MV-4-11 (cell line): ENCODE measurements around the gene ILKAP.

Experiments
- DNase-seq: peaks from one replicate; lab custom pipeline; 2025; lab: John Stamatoyannopoulos, UW

Gene ILKAP

GRCh38 chr2:238163481-238164198 lies 39.9 kb downstream of the ILKAP start:
- no peak for DNase-seq

- no peak for DNase-seq
Observed at GRCh38 chr2:238162846-238163441, 40.6 kb downstream of the ILKAP start.

GRCh38 chr2:238162251-238162845 lies 41.1 kb downstream of the ILKAP start:
- DNase-seq: no peak

GRCh38 chr2:238161291-238162051 lies 42.0 kb downstream of the ILKAP start:
- no peak for DNase-seq

GRCh38 chr2:238160206-238161129 lies 43.0 kb downstream of the ILKAP start:
- DNase-seq: peak; percentile 83

GRCh38 chr2:238159661-238160205 lies 43.8 kb downstream of the ILKAP start:
- DNase-seq: no peak

GRCh38 chr2:238159071-238159539 lies 44.4 kb downstream of the ILKAP start:
- no peak for DNase-seq

GRCh38 chr2:238158509-238159070 lies 44.9 kb downstream of the ILKAP start, which contains the start of gene ERFE:
ERFE (plus strand) TSS chr2:238158970; CDS start chr2:238159008, 38 bp downstream.
- peak; percentile 4 for DNase-seq

GRCh38 chr2:238158018-238158508 lies 45.4 kb downstream of the ILKAP start:
- DNase-seq: no peak

GRCh38 chr2:238157506-238158017 lies 45.9 kb downstream of the ILKAP start:
- DNase-seq: no peak

GRCh38 chr2:238155761-238156694 lies 47.5 kb downstream of the ILKAP start:
- DNase-seq: no peak

GRCh38 chr2:238155051-238155760 lies 48.3 kb downstream of the ILKAP start:
- DNase-seq: no peak

- no peak for DNase-seq
Observed at GRCh38 chr2:238154570-238154969, 48.9 kb downstream of the ILKAP start.

GRCh38 chr2:238152771-238153688 lies 50.5 kb downstream of the ILKAP start:
- DNase-seq: no peak

GRCh38 chr2:238151628-238152235 lies 51.8 kb downstream of the ILKAP start:
- no peak for DNase-seq

GRCh38 chr2:238151205-238151604 lies 52.3 kb downstream of the ILKAP start:
- no peak for DNase-seq

GRCh38 chr2:238150686-238151085 lies 52.8 kb downstream of the ILKAP start:
- DNase-seq: no peak
